ENCODE measurements around the gene MAB21L2.

Gene MAB21L2

GRCh38 chr4:150632639-150633038 is 50.7 kb downstream of the MAB21L2 start:
- no peak for DNase-seq (ENCODE audit: low read depth)
- no peak overlapping the region for H3K4me3 ChIP-seq (ENCODE audit: low read depth, low read length)
- no peak for TF ChIP-seq CTCF (IDR thresholded peaks at IDR 0.05; ENCODE audit: low read depth, low read length, missing control alignments)
